Neural progenitor cell (in vitro differentiated cells): Measurements from ENCODE around the gene TRIP4.

Source experiments
- CTCF ChIP-seq: fragments of 200-600 bp; sonication (generic); IDR thresholded peaks from 2 replicates; pipeline ENCODE4 v1.5.1; 2017; ENCODE audit warnings: antibody characterized with exemption, mild to moderate bottlenecking
- EZH2 ChIP-seq: fragments of 200-600 bp; sonication (generic); IDR thresholded peaks from 2 replicates; pipeline ENCODE4 v1.6.1; 2017; ENCODE audit warnings: antibody characterized with exemption, mild to moderate bottlenecking, moderate library complexity

- no peak for TF ChIP-seq EZH2
- TF ChIP-seq CTCF = no peak
These were observed 9.2 kb downstream of the TRIP4 start for GRCh38 chr15:64396789-64397188.
